ENCODE measurements around the gene FBLIM1.

GRCh38 chr1:15762546-15762945, 4.0 kb downstream of the FBLIM1 start:
- TF ChIP-seq CTCF (IDR thresholded peaks at IDR 0.05) (no peak), POLR2A (IDR thresholded peaks at IDR 0.05) (no peak)
